Transverse colon (tissue), 4 donors: ENCODE data around the gene PRSS53. TPM values are rescaled to one million over a fixed set of nuclear protein-coding genes. Genes with fewer than 3 reads are reported as not detected.

Experiments
- DNase-seq: peaks from one replicate; pipeline ENCODE4 v3.0.0-alpha.2; 2019
- H3K27ac ChIP-seq, 4 donors: fragments of 200-600 bp; sonication (generic); 2 replicates each; pipeline ENCODE4 v1.5.1; 2016 to 2018; ENCODE audit warnings: inconsistent platforms in 4 of 4
- H3K27me3 ChIP-seq: fragments of 200-600 bp; sonication (generic); 2 replicates; pipeline ENCODE4 v1.5.1; 2017; ENCODE audit warnings: inconsistent platforms
- H3K36me3 ChIP-seq, 4 donors: fragments of 200-600 bp; sonication (generic); 2 replicates each; pipeline ENCODE4 v1.5.1; 2017 to 2019; ENCODE audit warnings: inconsistent platforms in 4 of 4
- H3K4me1 ChIP-seq, 4 donors: fragments of 200-600 bp; sonication (generic); 2 replicates each; pipeline ENCODE4 v1.5.1; 2017 to 2020; ENCODE audit warnings: inconsistent platforms in 4 of 4
- H3K4me3 ChIP-seq, 4 donors: fragments of 200-600 bp; sonication (generic); 1 replicate in 1 of 4; 2 replicates in 3 of 4; pipeline versions ENCODE4 v1.5.1 to v1.6.1; 2017 to 2019; ENCODE audit warnings: inconsistent platforms in 4 of 4
- H3K9me3 ChIP-seq, 2 donors: fragments of 200-600 bp; sonication (generic); 2 replicates each; pipeline ENCODE4 v1.5.1; 2017 to 2019; ENCODE audit warnings: inconsistent platforms in 2 of 2
- EP300 ChIP-seq: sonication (generic); formaldehyde crosslinking; IDR thresholded peaks from one replicate; pipeline ENCODE4 v1.6.1; 2017; ENCODE audit warnings: antibody characterized with exemption, low read depth
- POLR2A ChIP-seq: fragments of 450-650 bp; IDR thresholded peaks from one replicate; pipeline ENCODE4 v1.6.1; 2016; ENCODE audit warnings: antibody characterized with exemption, mild to moderate bottlenecking, moderate library complexity
- POLR2AphosphoS5 ChIP-seq, 3 donors: sonication (generic); formaldehyde crosslinking; IDR thresholded peaks; one replicate each; pipeline ENCODE4 v1.6.1; 2016; ENCODE audit warnings: antibody characterized with exemption in 3 of 3
- WGBS, 2 donors: methylation state at CpG; one replicate each; pipeline ENCODE4 v1.1.5; 2018; ENCODE audit warnings: low coverage in 1 of 2; 5-methylcytosine and 5-hydroxymethylcytosine counted together
- in situ Hi-C, 4 donors: fragments of 200-750 bp; cut with MboI; loops; one replicate each; pipeline versions ENCODE4 v1.15.0 to v1.15.1; 2017; ENCODE audit warnings: low sequenced_read_pairs in 3 of 4, low pct_ligation_motif_present in 1 of 4, low pct_unique_long_range_greater_than_20kb in 1 of 4
- intact Hi-C: fragments of 100-400 bp; cut with DNase I; formaldehyde crosslinking; loops from one replicate; pipeline ENCODE4 v1.15.1; 2023; ENCODE audit warnings: low total_unique reads
- total RNA-seq, 4 donors: library from RNA; depleted of rRNA; stranded (reverse); fragments of >200 nt; gene quantifications; one replicate each; pipeline ENCODE4 v1.1.0, GENCODE V29; 2016
- TF ChIP-seq, protein P1 (sequence below), 5 experiments: fragments of 200-600 bp in 3 of 5; fragments of 450-650 bp in 2 of 5; sonication (generic) in 3 of 5; IDR thresholded peaks; 1 replicate in 2 of 5; 2 replicates in 3 of 5; pipeline ENCODE4 v1.5.1; 2016 to 2017; ENCODE audit warnings: antibody characterized with exemption in 5 of 5, inconsistent platforms in 3 of 5, mild to moderate bottlenecking in 2 of 5, moderate library complexity in 1 of 5

PRSS53 gene
- total RNA-seq, 4 donors from 2014 or later = 1.1 to 5.2 (median 3.1) TPM

DNA sequence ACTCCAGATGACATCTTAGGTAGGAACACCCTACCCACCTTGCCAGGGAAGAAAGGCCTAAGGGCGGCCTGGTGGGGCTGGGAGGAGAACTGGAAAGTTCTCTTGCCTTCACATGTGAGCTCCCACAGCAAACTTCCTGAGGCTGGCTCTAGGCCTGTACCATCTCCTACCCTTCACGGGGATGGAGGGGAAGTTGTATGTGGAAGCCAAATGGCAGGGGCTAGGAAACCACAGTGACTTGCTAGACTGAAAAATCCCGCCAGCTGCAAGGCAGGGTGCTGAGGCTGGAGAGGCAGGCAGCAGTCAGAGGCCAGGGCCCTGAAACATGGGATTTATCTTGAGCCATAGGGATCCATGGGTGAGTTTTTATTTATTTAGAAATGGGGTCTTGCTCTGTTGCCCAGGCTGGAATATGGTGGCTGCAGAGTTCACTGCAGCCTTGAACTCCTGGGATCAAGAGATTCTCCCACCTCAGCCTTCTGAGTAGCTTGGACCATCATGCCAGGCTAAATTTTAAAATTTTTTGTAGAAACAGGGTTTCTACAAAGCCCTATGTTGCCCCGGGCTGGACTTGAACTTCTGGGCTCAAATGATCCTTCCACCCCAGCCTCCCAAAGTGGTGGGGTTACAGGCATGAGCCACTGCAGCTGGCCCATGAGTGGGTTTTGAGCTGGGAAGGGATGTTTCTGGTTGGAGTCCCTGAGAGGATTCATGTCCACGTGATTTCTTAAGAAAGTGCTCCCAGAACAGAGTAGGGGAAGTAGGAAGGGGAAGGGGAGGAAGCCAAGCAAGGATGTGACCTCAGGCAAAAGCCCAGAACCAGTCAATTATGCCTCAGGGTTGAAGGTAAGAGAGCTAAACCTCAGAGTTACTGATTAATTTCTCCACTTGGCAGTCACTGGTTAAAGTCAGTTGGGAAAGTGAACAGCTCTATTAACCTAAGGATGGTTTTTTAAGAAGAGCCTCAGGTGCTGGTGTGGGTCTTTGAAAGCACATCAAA, 24.7 kb upstream of the PRSS53 start:
- no peak for DNase-seq
- TF ChIP-seq, protein P1, sequence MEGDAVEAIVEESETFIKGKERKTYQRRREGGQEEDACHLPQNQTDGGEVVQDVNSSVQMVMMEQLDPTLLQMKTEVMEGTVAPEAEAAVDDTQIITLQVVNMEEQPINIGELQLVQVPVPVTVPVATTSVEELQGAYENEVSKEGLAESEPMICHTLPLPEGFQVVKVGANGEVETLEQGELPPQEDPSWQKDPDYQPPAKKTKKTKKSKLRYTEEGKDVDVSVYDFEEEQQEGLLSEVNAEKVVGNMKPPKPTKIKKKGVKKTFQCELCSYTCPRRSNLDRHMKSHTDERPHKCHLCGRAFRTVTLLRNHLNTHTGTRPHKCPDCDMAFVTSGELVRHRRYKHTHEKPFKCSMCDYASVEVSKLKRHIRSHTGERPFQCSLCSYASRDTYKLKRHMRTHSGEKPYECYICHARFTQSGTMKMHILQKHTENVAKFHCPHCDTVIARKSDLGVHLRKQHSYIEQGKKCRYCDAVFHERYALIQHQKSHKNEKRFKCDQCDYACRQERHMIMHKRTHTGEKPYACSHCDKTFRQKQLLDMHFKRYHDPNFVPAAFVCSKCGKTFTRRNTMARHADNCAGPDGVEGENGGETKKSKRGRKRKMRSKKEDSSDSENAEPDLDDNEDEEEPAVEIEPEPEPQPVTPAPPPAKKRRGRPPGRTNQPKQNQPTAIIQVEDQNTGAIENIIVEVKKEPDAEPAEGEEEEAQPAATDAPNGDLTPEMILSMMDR (IDR thresholded peaks at IDR 0.05) = no peak
- TF ChIP-seq POLR2AphosphoS5 (IDR thresholded peaks at IDR 0.05) (no peak), POLR2A (no peak), EP300 (no peak)
- Histone ChIP-seq H3K4me3 (no peak overlapping the region), H3K36me3 (peaks cover 0 to 5% (median 3%) of the 10 kb centered on the region in 4 donors), H3K9me3 (no peaks in the 10 kb centered on the region), H3K27ac (peak overlapping the region; percentile 92 to 100 (median 96)), H3K4me1 (peaks cover 5 to 60% (median 35%) of the 10 kb centered on the region in 4 donors), H3K27me3 (no peaks in the 10 kb centered on the region)
- intact Hi-C loops = no loop called here
- 61 to 80% methylated on average over 1 to 5 of the region's 5 CpGs for WGBS, 2 donors
- in situ Hi-C loops = no loop called here

DNA sequence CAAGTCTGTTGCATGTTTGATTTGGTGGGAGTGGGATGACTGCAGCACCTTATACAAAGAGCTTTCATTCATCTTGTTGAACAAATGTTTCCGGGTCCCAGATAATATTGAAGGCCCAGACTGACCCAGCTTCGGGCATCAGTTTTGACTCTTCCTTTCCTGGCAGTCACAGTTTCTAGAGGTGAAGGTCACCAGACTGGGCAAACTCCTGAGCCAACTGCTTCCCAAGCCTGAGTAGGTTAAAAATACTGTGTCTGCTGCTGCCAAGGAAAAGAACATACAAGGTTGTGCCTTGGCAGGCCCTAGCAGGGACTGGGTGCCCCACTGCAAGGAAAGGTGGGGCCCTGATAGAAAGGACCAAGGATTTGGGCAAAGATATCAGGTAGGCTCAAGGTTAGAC, 24.0 kb upstream of the PRSS53 start:
- H3K4me3 ChIP-seq = no peak overlapping the region
- H3K4me1 ChIP-seq = peaks cover 8 to 59% (median 35%) of the 10 kb centered on the region in 4 donors
- no peaks in the 10 kb centered on the region for H3K9me3 ChIP-seq
- no peak for DNase-seq
- peak overlapping the region; percentile 92 to 100 (median 96) for H3K27ac ChIP-seq
- intact Hi-C loops (no loop called here), in situ Hi-C loops (no loop called here)
- no peaks in the 10 kb centered on the region for H3K27me3 ChIP-seq
- 82% methylated on average over 2 of the region's 2 CpGs; no CpG with 5 or more reads in 1 of the 2 donors for WGBS, 2 donors
- H3K36me3 ChIP-seq = peaks cover 0 to 5% (median 3%) of the 10 kb centered on the region in 4 donors
- TF ChIP-seq, protein P1 (IDR thresholded peaks at IDR 0.05) = no peak
- TF ChIP-seq POLR2A (no peak), POLR2AphosphoS5 (IDR thresholded peaks at IDR 0.05) (no peak), EP300 (no peak)

DNA sequence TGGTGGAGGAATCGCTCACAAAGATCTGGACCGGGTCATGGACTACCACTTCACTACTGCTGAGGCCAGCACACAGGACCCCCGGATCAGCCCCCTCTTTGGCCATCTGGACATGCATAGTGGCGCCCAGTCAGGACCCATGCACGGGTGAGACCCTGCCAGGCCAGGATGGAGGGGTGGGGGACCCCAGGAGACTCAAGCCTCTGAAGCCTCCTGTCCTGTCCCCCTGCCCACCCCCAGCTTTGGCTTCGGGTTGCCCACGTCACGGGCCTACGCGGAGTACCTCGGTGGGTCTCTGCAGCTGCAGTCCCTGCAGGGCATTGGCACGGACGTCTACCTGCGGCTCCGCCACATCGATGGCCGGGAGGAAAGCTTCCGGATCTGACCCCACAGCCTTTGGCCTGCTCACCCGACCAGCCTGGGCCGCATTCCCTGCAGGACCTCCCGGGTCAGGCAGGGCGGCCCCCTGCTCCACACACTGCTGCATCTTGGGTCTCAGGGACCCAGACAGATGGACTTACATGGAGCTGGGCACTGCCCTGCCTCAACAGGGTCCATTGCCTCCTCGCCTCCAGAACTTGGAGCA, 23.2 kb upstream of the PRSS53 start:
- no peak for DNase-seq
- H3K4me1 ChIP-seq = peaks cover 8 to 59% (median 35%) of the 10 kb centered on the region in 4 donors
- H3K9me3 ChIP-seq = no peaks in the 10 kb centered on the region
- H3K4me3 ChIP-seq = no peak overlapping the region
- intact Hi-C loops = no loop called here
- peaks cover 0 to 5% (median 3%) of the 10 kb centered on the region in 4 donors for H3K36me3 ChIP-seq
- no peak overlapping the region for H3K27ac ChIP-seq
- H3K27me3 ChIP-seq = no peaks in the 10 kb centered on the region
- in situ Hi-C loops = no loop called here
- WGBS, 2 donors = 95% methylated on average over 15 of the region's 23 CpGs; no CpG with 5 or more reads in 1 of the 2 donors
- TF ChIP-seq POLR2AphosphoS5 (IDR thresholded peaks at IDR 0.05) (no peak), POLR2A (no peak), EP300 (no peak)
- TF ChIP-seq, protein P1 (IDR thresholded peaks at IDR 0.05) = no peak
